Uterus (tissue), 4 donors: Measurements from ENCODE around the gene CDIPT. TPM values are rescaled to one million over a fixed set of nuclear protein-coding genes. Genes with fewer than 3 reads are reported as not detected.
"Not testable (repeated sequence)": the region's sequence is repeated elsewhere in the genome, so short reads cannot be mapped to it uniquely, and the experiment has no call there.

Experiments
- DNase-seq, 2 donors: peaks; one replicate each; pipeline ENCODE4 v3.0.0-alpha.2; 2019 to 2020
- H3K27ac ChIP-seq, 2 donors: fragments of 200-600 bp; sonication (generic); 1 replicate in 1 of 2; 2 replicates in 1 of 2; pipeline ENCODE4 v1.5.1; 2016 to 2018
- H3K27me3 ChIP-seq, 2 donors: fragments of 200-600 bp; sonication (generic); one replicate each; pipeline ENCODE4 v1.5.1; 2018 to 2019; ENCODE audit warnings: control low read depth in 1 of 2
- H3K36me3 ChIP-seq, 2 donors: fragments of 200-600 bp; sonication (generic); one replicate each; pipeline ENCODE4 v1.5.1; 2019; ENCODE audit warnings: control low read depth in 1 of 2
- H3K4me1 ChIP-seq, 2 donors: fragments of 200-600 bp; sonication (generic); one replicate each; pipeline ENCODE4 v1.5.1; 2018 to 2019; ENCODE audit warnings: control low read depth in 1 of 2
- H3K4me3 ChIP-seq, 2 donors: fragments of 200-600 bp; sonication (generic); 1 replicate in 1 of 2; 2 replicates in 1 of 2; pipeline ENCODE4 v1.5.1; 2018 to 2019; ENCODE audit warnings: mild to moderate bottlenecking in 1 of 2
- H3K9me3 ChIP-seq, 2 donors: fragments of 200-600 bp; sonication (generic); one replicate each; pipeline ENCODE4 v1.5.1; 2019; ENCODE audit warnings: control low read depth in 1 of 2
- CTCF ChIP-seq, 4 experiments: fragments of 200-600 bp in 2 of 4; fragments of 450-650 bp in 2 of 4; sonication (generic) in 2 of 4; IDR thresholded peaks; one replicate each; pipeline ENCODE4 v1.5.1; 2016 to 2019; ENCODE audit warnings: antibody characterized with exemption in 4 of 4, mild to moderate bottlenecking in 2 of 4, moderate library complexity in 1 of 4
- POLR2A ChIP-seq, 2 donors: fragments of 450-650 bp; IDR thresholded peaks; one replicate each; pipeline ENCODE4 v1.6.1; 2016; ENCODE audit warnings: antibody characterized with exemption in 2 of 2, mild to moderate bottlenecking in 1 of 2, moderate library complexity in 1 of 2
- intact Hi-C: fragments of 100-400 bp; cut with DNase I; formaldehyde crosslinking; loops from one replicate; pipeline ENCODE4 v1.15.1; 2023; ENCODE audit warnings: low total_unique reads
- total RNA-seq, 4 donors: library from RNA; depleted of rRNA in 3 of 4; stranded (reverse); fragments of >200 nt in 3 of 4; gene quantifications; one replicate each; pipeline versions ENCODE4 v1.1.0 to v1.2.4, GENCODE V29; 2014 to 2023
- donor health status: DM: yes; HTN: yes; CAD: no.

CDIPT gene
- total RNA-seq, 4 donors from 2014 or later, result 35.1 to 83.7 (median 59.1) TPM

- H3K9me3 ChIP-seq, result no peaks in the 10 kb centered on the region
- TF ChIP-seq CTCF (IDR thresholded peaks at IDR 0.05) (no peak), POLR2A (IDR thresholded peaks at IDR 0.05) (no peak)
- H3K4me3 ChIP-seq, result no peak overlapping the region
- intact Hi-C loops, result no loop called here
- DNase-seq, result no peak
- no peaks in the 10 kb centered on the region for H3K27me3 ChIP-seq
- no peaks in the 10 kb centered on the region for H3K4me1 ChIP-seq
- H3K27ac ChIP-seq, result no peak overlapping the region
- H3K36me3 ChIP-seq, result no peaks in the 10 kb centered on the region
Observed at GRCh38 chr16:29837841-29838240, 25.2 kb downstream of the CDIPT start.

- H3K9me3 ChIP-seq, result no peaks in the 10 kb centered on the region
- H3K27me3 ChIP-seq, result no peaks in the 10 kb centered on the region
- intact Hi-C loops, result no loop called here
- no peaks in the 10 kb centered on the region for H3K36me3 ChIP-seq
- no peak overlapping the region for H3K27ac ChIP-seq
- no peak for DNase-seq
- no peak overlapping the region for H3K4me3 ChIP-seq
- no peaks in the 10 kb centered on the region for H3K4me1 ChIP-seq
- TF ChIP-seq CTCF (IDR thresholded peaks at IDR 0.05) (no peak), POLR2A (IDR thresholded peaks at IDR 0.05) (no peak)
Observed at GRCh38 chr16:29836623-29837022, 26.4 kb downstream of the CDIPT start.

GRCh38 chr16:29835926-29836325 lies 27.1 kb downstream of the CDIPT start:
- TF ChIP-seq CTCF (IDR thresholded peaks at IDR 0.05) (no peak), POLR2A (IDR thresholded peaks at IDR 0.05) (no peak)
- no peak overlapping the region for H3K4me3 ChIP-seq
- no peaks in the 10 kb centered on the region for H3K36me3 ChIP-seq
- H3K9me3 ChIP-seq, result no peaks in the 10 kb centered on the region
- no peak overlapping the region for H3K27ac ChIP-seq
- intact Hi-C loops, result no loop called here
- DNase-seq, result no peak
- no peaks in the 10 kb centered on the region for H3K27me3 ChIP-seq
- H3K4me1 ChIP-seq, result no peaks in the 10 kb centered on the region

- Histone ChIP-seq H3K4me1 (no peaks in the 10 kb centered on the region), H3K27me3 (no peaks in the 10 kb centered on the region), H3K27ac (no peak overlapping the region), H3K9me3 (no peaks in the 10 kb centered on the region), H3K36me3 (no peaks in the 10 kb centered on the region), H3K4me3 (no peak overlapping the region)
- TF ChIP-seq POLR2A (IDR thresholded peaks at IDR 0.05) (no peak), CTCF (IDR thresholded peaks at IDR 0.05) (no peak)
- intact Hi-C loops, result no loop called here
- DNase-seq, result no peak
Observed at GRCh38 chr16:29834079-29834478, 28.9 kb downstream of the CDIPT start.

GRCh38 chr16:29833219-29833618 lies 29.8 kb downstream of the CDIPT start:
- intact Hi-C loops, H3K27ac ChIP-seq, H3K36me3 ChIP-seq, H3K4me1 ChIP-seq, H3K9me3 ChIP-seq, H3K27me3 ChIP-seq, DNase-seq, H3K4me3 ChIP-seq: not testable (repeated sequence)

GRCh38 chr16:29831490-29831889 lies 31.5 kb downstream of the CDIPT start:
- TF ChIP-seq POLR2A (IDR thresholded peaks at IDR 0.05), result no peak
- H3K27ac ChIP-seq, result no peak overlapping the region
- H3K27me3 ChIP-seq, result no peaks in the 10 kb centered on the region
- no peak overlapping the region for H3K4me3 ChIP-seq
- intact Hi-C loops, result no loop called here
- H3K4me1 ChIP-seq, result no peaks in the 10 kb centered on the region
- no peaks in the 10 kb centered on the region for H3K36me3 ChIP-seq
- no peaks in the 10 kb centered on the region for H3K9me3 ChIP-seq
- DNase-seq, result no peak
